Neural progenitor cell (in vitro differentiated cells): ENCODE measurements around the gene RXRB. TPM values are rescaled to one million over a fixed set of nuclear protein-coding genes. Genes with fewer than 3 reads are reported as not detected.

Experiments used
- DNase-seq: peaks from one replicate; pipeline ENCODE4 v3.0.0-alpha.2; 2016; ENCODE audit warnings: low spot score
- H2AFZ ChIP-seq: fragments of 200-600 bp; sonication (generic); replicated peaks from 2 replicates; pipeline ENCODE4 v1.6.1; 2016; ENCODE audit warnings: antibody characterized with exemption
- H3F3A ChIP-seq: fragments of 200-600 bp; sonication (generic); 2 replicates; pipeline ENCODE4 v1.6.1; 2016; ENCODE audit warnings: antibody characterized with exemption, low read depth
- H3K27ac ChIP-seq: fragments of 200-600 bp; sonication (generic); 2 replicates; pipeline ENCODE4 v1.5.1; 2016; ENCODE audit warnings: mild to moderate bottlenecking
- H3K27me3 ChIP-seq: fragments of 200-600 bp; sonication (generic); 2 replicates; pipeline ENCODE4 v1.6.1; 2016; ENCODE audit warnings: mild to moderate bottlenecking, moderate library complexity
- H3K36me3 ChIP-seq: fragments of 200-600 bp; sonication (generic); 2 replicates; pipeline ENCODE4 v1.5.1; 2016
- H3K4me1 ChIP-seq: fragments of 200-600 bp; sonication (generic); 2 replicates; pipeline ENCODE4 v1.6.1; 2016; ENCODE audit warnings: mixed run types
- H3K4me2 ChIP-seq: fragments of 200-600 bp; sonication (generic); 2 replicates; pipeline ENCODE4 v1.6.1; 2016
- H3K4me3 ChIP-seq: fragments of 200-600 bp; sonication (generic); 2 replicates; pipeline ENCODE4 v1.5.1; 2016
- H3K79me2 ChIP-seq: fragments of 200-600 bp; sonication (generic); 2 replicates; pipeline ENCODE4 v1.6.1; 2016; ENCODE audit warnings: low read depth
- H3K9ac ChIP-seq: fragments of 200-600 bp; sonication (generic); 2 replicates; pipeline ENCODE4 v1.6.1; 2016
- H3K9me3 ChIP-seq: fragments of 200-600 bp; sonication (generic); 2 replicates; pipeline ENCODE4 v1.5.1; 2016; ENCODE audit warnings: low read depth
- H4K20me1 ChIP-seq: fragments of 200-600 bp; sonication (generic); 2 replicates; pipeline ENCODE4 v1.6.1; 2016; ENCODE audit warnings: low read depth
- H3K27ac Mint-ChIP-seq: 3 replicates; pipeline ENCODE4 v1.8.0; 2021; ENCODE audit warnings: mixed read lengths
- H3K27me3 Mint-ChIP-seq: 2 replicates; pipeline ENCODE4 v1.8.0; 2022; ENCODE audit warnings: low read depth, mild to moderate bottlenecking, inconsistent platforms, moderate library complexity, mixed read lengths; ENCODE audit not compliant: insufficient read depth
- H3K36me3 Mint-ChIP-seq: 3 replicates; pipeline ENCODE4 v1.8.0; 2021; ENCODE audit warnings: mixed read lengths
- H3K4me1 Mint-ChIP-seq: 3 replicates; pipeline ENCODE4 v1.8.0; 2021; ENCODE audit warnings: mixed read lengths
- H3K4me3 Mint-ChIP-seq: 3 replicates; pipeline ENCODE4 v1.8.0; 2021; ENCODE audit warnings: mild to moderate bottlenecking, moderate library complexity, mixed read lengths
- H3K9me3 Mint-ChIP-seq: 3 replicates; pipeline ENCODE4 v1.8.0; 2020; ENCODE audit warnings: mixed read lengths
- CTCF ChIP-seq: fragments of 200-600 bp; sonication (generic); IDR thresholded peaks from 2 replicates; pipeline ENCODE4 v1.5.1; 2017; ENCODE audit warnings: antibody characterized with exemption, mild to moderate bottlenecking
- EZH2 ChIP-seq: fragments of 200-600 bp; sonication (generic); IDR thresholded peaks from 2 replicates; pipeline ENCODE4 v1.6.1; 2017; ENCODE audit warnings: antibody characterized with exemption, mild to moderate bottlenecking, moderate library complexity
- EZH2phosphoT487 ChIP-seq: fragments of 200-600 bp; sonication (generic); IDR thresholded peaks from 2 replicates; pipeline ENCODE4 v1.6.1; 2017; ENCODE audit warnings: antibody characterized with exemption
- total RNA-seq: library from RNA; depleted of rRNA; stranded (reverse); fragments of >200 nt; gene quantifications from 2 replicates; pipeline ENCODE4 v1.2.3, GENCODE V29; 2015; ENCODE audit warnings: low replicate concordance

The RXRB gene
- total RNA-seq, 1 donor from 2014 or later, result 10.2 TPM

GRCh38 chr6:33217246-33217645, 16.8 kb upstream of the RXRB start:
- Mint-ChIP-seq H3K4me3 (no peak overlapping the region), H3K27ac (peak overlapping the region; percentile 59), H3K4me1 (peaks cover 36% of the 10 kb centered on the region), H3K9me3 (no peaks in the 10 kb centered on the region), H3K36me3 (no peaks in the 10 kb centered on the region), H3K27me3 (peaks cover 11% of the 10 kb centered on the region)
- Histone ChIP-seq H2AFZ (no peak overlapping the region), H3K79me2 (no peaks in the 10 kb centered on the region), H3K27me3 (peaks cover 100% of the 10 kb centered on the region), H3K9me3 (no peaks in the 10 kb centered on the region), H3K36me3 (no peaks in the 10 kb centered on the region), H3F3A (peaks cover 18% of the 10 kb centered on the region), H4K20me1 (peaks cover 6% of the 10 kb centered on the region), H3K4me2 (no peak overlapping the region), H3K4me1 (peaks cover 12% of the 10 kb centered on the region), H3K9ac (no peak overlapping the region), H3K27ac (no peak overlapping the region), H3K4me3 (no peak overlapping the region)
- no peak for DNase-seq
- no peak for TF ChIP-seq EZH2phosphoT487
- TF ChIP-seq CTCF, result no peak
- TF ChIP-seq EZH2, result no peak

DNA sequence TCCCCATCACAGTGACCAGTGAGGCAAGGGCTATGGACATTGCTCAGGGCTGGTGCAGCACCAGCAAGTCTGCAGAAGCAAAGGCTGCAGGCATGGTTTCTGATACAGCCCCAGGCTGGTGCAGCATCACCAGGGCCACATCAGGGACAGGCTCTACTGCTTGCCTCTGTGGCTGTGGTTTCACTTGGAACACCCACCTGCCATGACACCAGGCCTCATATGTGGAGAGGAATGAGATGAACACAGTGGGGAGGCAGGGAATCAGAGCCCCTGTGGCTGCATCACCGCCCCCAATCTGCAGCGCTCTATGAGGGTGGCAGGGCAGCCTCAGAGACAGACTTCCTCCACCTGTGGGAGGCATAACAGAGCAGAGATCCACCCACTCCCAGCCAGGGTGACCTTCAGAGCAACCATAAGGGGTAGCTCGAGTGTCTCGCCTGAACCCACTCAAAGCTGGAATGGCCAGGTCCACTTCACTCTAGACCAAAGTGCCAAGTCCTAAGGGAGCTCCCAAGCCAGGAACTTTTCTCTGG, 15.7 kb upstream of the RXRB start:
- Mint-ChIP-seq H3K36me3 (no peaks in the 10 kb centered on the region), H3K27me3 (peaks cover 11% of the 10 kb centered on the region)

GRCh38 chr6:33215271-33216116, 15.0 kb upstream of the RXRB start:
- H3K27me3 ChIP-seq, result peaks cover 96% of the 10 kb centered on the region
- H3K79me2 ChIP-seq, result no peaks in the 10 kb centered on the region
- peaks cover 2% of the 10 kb centered on the region for H3K36me3 Mint-ChIP-seq
- H3K4me3 Mint-ChIP-seq, result no peak overlapping the region
- no peaks in the 10 kb centered on the region for H3K9me3 Mint-ChIP-seq
- no peak overlapping the region for H3K4me2 ChIP-seq
- H3K4me3 ChIP-seq, result no peak overlapping the region
- no peak overlapping the region for H3K9ac ChIP-seq
- peaks cover 23% of the 10 kb centered on the region for H4K20me1 ChIP-seq
- peak overlapping the region; percentile 89 for H3K27ac Mint-ChIP-seq
- peaks cover 22% of the 10 kb centered on the region for H3F3A ChIP-seq
- no peak for DNase-seq
- H3K4me1 Mint-ChIP-seq, result peaks cover 46% of the 10 kb centered on the region
- no peak overlapping the region for H2AFZ ChIP-seq
- H3K27ac ChIP-seq, result no peak overlapping the region
- no peaks in the 10 kb centered on the region for H3K36me3 ChIP-seq
- TF ChIP-seq EZH2, result no peak
- no peak for TF ChIP-seq EZH2phosphoT487
- TF ChIP-seq CTCF, result no peak
- peaks cover 13% of the 10 kb centered on the region for H3K27me3 Mint-ChIP-seq
- H3K9me3 ChIP-seq, result no peaks in the 10 kb centered on the region
- H3K4me1 ChIP-seq, result peaks cover 12% of the 10 kb centered on the region

More for the DNA sequence above, 15.7 kb upstream of the RXRB start:
- Histone ChIP-seq H3K4me3 (no peak overlapping the region), H3K27ac (no peak overlapping the region), H3K79me2 (no peaks in the 10 kb centered on the region), H3K27me3 (peaks cover 100% of the 10 kb centered on the region), H3K4me2 (no peak overlapping the region), H3F3A (peaks cover 22% of the 10 kb centered on the region), H4K20me1 (peaks cover 16% of the 10 kb centered on the region), H2AFZ (no peak overlapping the region), H3K9ac (no peak overlapping the region), H3K4me1 (peaks cover 12% of the 10 kb centered on the region), H3K9me3 (no peaks in the 10 kb centered on the region), H3K36me3 (no peaks in the 10 kb centered on the region)
- H3K4me3 Mint-ChIP-seq, result no peak overlapping the region
- no peak for DNase-seq
- TF ChIP-seq EZH2 (no peak), CTCF (no peak), EZH2phosphoT487 (no peak)
- no peak overlapping the region for H3K27ac Mint-ChIP-seq
- H3K4me1 Mint-ChIP-seq, result peaks cover 40% of the 10 kb centered on the region
- H3K9me3 Mint-ChIP-seq, result no peaks in the 10 kb centered on the region
